ENCODE data around the gene PFKFB3.
"Not testable (repeated sequence)": the region's sequence is repeated elsewhere in the genome, so short reads cannot be mapped to it uniquely, and the experiment has no call there.

Gene PFKFB3

DNA sequence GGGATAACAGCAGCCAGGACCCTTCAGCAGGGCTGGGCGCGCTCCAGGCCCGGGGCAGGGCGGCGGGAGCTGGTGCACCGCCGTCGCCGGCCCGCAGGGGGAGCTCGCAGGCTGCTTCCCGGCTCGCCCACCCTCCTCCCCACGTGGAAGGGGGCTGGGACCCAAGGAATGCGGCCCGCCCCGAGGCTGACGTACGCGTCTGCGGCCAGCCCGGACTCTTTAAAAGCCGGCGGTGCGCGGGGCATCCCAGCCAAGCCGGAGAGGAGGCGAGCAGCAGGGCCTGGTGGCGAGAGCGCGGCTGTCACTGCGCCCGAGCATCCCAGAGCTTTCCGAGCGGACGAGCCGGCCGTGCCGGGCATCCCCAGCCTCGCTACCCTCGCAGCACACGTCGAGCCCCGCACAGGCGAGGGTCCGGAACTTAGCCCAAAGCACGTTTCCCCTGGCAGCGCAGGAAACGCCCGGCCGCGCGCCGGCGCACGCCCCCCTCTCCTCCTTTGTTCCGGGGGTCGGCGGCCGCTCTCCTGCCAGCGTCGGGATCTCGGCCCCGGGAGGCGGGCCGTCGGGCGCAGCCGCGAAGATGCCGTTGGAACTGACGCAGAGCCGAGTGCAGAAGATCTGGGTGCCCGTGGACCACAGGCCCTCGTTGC is at the start of gene PFKFB3:
Gene PFKFB3, plus strand, starts transcription at position 249 of the 647 bp plus-strand sequence. Its CDS starts 329 bp downstream, at position 578.
- peak; percentile 90 for DNase-seq (ENCODE audit: low read depth)

DNA sequence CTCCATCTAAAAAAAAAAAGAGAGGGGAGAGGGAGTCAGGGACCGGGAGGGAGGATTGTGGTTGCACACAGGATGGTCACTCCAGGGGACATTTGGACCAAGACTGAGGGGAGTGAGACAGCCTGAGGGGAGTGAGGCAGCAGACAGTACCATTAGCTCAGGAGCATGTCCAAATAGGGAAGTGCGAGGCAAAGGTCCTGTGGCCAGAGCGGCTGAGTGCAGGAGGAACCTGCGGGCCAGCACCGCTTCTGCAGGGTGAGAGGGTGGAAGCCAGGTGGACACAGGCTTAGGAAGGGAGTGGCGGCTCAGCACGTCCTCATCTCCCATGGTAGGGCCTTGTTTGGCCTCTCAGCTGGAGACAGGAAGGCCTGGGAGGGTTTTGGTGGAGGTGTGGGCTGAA is 48.9 kb upstream of the PFKFB3 start:
- DNase-seq (ENCODE audit: low read depth): no peak

DNA sequence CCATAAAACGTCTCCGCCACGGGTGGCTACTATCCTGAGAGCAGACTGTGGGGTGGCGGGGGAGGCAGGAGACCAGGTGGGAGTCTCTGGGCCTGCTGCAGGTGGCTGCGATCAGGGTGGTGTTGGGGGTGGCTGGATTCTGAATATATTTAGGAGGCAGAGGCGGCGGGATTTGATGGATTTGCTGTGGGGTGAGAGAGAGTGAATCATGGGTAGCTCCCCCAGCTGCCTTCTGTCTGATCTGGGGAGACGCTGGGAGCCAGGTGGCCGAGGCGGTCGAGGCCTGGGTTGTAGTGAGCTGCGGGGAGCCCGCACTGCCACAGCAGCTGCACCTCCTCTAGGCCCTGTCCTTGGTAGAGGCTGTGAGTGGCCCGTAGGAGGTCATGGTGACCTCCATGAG is 48.2 kb upstream of the PFKFB3 start:
- DNase-seq (ENCODE audit: low read depth): no peak

DNA sequence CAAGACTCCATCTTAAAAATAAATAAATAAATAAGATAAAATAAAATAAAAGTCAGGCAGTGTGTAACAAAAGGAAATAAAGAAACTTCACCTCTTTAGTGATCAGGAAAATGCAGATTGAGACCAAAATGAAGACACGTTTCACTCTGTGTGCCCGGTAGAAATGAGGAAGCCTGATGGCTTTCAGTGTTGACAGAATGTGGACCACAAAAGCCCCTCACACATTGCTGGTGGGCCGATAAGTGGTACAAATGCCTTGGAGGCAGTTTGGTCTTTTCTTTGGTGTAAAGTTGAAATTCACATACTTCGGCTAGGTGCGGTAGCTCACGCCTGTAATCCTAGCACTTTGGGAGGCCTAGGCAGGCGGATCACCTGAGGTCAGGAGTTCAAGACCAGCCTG is 44.5 kb upstream of the PFKFB3 start:
- DNase-seq (ENCODE audit: low read depth): no peak

DNA sequence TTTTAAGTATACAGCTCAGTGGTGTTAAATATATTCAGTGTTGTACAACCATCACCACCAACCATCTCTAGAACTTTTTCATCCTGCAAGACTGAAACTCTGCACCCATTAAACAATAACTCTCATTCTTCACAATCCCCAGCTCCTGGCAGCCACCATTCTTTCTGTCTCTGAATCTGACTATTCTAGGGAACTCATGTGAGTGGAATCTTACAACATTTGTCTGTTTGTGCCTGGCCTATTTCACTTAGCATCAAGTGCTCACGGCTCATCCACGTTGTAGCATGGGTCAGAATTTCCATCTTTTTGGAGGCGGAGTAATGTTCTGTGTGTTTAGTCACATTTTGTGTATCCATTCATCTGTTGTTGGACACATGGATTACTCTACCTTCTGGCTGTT is 40.8 kb upstream of the PFKFB3 start:
- DNase-seq (ENCODE audit: low read depth): no peak

DNA sequence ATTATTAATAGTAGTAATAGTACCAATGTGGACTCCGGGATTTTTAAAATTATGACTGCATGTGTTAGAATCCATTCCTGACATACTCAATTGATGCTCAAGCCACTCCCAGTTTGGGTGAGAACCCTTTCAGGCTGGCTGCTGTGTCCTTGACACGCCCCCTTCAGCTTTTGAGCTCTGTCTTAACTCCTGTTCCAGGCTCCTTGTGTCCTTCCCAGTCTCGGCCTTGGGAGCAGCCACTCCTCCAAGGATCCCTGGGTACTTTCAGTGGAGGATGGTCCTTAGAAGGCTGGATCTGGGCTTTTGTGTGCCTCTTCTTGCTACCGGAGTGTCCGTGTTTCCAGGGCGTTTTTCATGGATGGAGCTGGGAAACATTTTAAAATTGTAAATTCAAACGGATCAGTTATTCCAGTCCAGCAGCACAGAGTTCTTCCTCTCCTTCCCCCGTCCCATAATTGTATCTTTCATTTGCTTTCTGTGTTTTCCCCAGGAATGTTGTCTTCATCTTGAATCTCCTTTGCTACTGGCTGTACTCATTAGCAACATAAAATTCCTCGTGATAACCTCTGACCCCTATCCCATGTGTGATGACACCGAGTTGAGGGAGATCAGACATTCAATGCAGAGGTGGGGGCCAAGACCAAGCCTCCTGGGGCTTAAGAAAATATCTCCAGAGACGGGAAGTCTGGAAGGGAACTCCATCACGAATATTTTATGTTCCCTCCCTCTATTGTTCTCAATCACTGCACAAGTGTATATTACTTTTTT is 40.0 kb upstream of the PFKFB3 start:
- DNase-seq (ENCODE audit: low read depth): no peak

DNA sequence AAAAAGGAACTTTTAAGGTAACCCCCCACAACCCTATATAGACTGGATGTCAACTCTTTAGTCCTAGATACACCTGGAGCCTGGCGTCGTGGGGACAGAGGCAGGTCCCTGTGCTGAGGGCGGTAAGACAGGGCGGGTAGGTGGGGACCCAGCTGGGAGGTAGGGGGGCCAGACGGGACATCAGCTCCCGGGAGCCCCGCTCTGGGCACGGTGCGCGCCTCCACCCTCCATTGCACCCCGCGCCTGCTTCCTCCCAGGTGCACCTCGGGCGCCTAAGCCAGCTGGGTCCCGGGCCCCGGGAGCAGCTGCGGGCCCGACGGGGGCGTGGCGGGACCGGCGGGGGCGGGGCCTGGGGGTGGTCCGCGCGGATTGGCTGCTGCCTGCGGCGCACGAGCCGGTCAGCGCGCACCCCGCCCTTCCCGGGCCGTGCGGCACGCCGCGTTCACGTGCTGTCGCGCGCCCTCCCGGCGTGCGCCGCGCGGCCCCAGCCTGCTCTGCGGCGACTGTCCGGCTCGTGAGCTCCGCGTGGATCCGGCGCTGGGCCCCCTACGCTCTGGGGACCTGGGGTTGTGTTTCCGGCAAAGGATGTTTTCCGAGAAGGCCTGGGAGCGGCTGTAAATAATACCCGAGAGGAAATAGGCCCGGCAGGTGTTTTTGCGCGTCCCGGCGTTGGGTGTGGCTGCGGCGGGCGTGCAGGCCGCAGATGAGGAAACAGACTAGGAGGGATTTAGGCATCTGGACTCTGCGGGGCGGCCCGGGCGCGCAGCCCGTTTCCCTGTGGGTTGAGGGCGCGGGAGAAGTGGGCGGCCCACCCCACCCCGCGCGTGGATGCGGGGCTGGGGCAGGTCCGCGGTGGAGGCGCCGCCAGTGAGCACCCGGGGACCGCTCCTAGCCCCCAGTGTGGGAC is 39.1 kb upstream of the PFKFB3 start:
- peak; percentile 76 for DNase-seq (ENCODE audit: low read depth)

DNA sequence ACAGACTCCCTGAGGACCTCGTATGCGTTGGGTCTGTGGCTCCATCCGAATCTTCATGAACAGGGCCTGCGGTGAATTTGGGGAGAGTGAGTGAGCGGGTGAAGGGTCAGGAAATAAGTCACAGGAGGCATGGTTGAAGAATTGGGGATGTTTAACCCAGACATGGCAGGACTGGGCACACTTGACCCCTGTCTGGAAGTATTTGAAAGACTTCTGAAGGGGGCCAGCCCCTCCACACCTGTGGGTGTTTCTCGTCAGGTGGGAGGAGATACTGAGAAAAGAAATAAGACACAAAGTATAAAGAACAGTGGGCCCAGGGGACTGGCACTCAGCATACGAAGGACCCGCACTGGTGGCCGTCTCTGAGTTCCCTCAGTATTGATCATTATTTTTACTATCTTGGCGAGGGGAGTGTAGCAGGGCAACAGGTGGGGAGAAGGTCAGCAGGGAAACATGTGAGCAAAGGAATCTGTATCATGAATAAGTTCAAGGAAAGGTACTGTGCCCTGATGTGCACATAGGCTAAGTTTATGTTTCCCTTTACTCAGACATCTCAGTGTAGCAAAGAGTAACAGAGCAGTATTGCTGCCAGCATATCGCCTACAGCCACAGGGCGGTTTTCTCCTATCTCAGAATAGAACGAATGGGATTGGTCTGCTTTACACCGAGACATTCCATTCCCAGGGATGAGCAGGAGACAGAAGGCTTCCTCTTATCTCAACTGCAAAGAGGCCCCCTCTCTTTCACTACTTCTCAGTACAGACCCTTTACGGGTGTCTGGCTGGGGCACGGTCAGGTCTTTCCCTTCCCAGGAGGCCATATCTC is 38.2 kb upstream of the PFKFB3 start:
- DNase-seq (ENCODE audit: low read depth): no peak

DNA sequence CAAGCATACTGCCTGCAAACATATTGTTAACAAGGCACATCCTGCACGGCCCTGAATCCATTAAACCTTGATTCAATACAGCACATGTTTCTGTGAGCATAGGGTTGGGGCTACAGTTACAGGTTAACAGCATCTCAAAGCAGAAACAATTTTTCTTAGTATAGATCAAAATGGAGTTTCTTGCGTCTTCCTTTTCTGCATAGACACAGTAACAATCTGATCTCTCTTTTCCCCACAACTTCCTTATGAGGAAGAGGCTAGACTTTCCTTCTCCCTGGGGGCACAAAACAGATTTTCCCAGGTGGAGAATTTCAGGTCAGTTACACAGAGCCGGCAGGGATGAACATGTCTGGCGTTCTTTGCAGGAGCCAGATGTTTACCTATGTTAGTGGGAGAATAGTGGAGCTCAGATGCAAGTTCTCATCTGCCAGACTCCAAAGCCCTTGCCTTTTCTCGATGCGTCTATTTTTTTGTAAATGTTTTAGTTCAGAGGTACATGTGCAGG is 37.5 kb upstream of the PFKFB3 start:
- no peak for DNase-seq (ENCODE audit: low read depth)

DNA sequence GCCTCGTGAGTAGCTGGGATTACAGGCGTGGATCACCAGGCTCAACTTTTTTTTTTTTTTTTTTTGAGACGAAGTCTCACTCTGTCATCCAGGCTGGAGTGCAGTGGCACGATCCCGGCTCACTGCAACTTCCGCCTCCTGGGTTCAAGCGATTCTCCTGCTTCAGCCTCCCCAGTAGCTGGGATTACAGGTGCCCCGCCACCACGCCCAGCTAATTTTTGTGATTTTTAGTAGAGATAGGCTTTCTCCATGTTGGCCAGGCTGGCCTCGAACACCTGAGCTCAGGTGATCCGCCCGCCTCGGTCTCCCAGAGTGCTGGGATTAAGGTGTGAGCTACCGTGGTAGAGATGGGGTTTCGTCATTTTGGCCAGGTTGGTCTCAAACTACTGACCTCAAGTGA is 36.8 kb upstream of the PFKFB3 start:
- not testable (repeated sequence) for DNase-seq (ENCODE audit: low read depth)

DNA sequence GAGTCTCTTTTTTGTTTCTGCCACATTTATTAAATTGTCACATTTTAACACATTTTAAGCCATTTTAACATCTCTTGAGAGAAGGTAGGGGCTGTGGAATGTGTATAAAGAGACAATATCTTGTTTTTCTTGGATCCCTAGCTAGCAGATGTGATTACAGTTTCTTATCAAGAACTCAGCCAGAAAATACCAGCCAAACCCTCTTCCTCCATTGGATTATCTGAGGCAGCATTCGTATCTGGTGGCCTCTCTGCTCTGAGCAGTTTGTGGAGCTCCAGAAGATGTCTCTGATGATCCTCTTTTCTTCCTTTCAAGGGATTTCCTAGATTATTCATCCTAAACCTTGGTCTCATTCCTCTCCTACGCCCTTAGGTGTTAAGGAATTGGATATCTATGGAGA is 35.3 kb upstream of the PFKFB3 start:
- no peak for DNase-seq (ENCODE audit: low read depth)

DNA sequence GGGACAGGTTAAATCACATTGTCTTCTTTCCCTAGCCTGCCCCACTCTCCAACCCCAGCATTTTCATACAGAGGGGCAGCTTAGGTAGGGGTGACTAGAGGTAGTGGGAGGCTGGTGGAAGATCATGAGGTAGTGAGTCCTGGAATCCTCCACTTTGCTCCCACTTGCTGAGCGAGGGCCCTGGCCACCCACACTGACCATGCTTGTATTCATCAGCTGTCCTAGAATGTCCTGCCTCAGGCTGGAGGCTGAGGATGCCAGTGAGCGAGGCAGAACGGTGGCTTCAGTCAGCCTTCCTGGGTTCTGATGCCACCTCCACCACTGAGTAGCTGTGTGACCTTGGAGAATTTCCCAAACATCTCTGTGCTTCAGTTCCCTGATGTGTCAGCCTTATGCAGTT is 34.6 kb upstream of the PFKFB3 start:
- DNase-seq (ENCODE audit: low read depth): no peak

DNA sequence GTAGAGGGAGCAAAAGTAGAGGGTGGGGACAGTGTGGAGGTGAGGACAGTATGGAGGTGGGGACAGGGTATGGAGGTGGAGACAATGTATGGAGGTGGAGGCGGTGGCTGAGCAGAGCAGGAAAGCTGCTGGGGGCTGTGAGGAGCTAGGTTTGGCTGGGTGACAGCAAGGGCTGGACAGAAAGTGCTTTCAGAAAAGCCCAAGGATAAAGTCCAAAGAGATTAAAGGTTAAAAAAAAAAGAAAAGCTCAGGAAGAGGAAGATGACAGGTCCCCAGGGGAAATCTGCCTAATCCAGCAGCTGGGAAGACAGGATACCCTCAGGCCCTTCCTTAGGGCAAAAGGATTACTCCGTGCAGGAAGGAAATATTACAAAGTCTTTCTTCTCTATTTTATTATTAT is 32.1 kb upstream of the PFKFB3 start:
- no peak for DNase-seq (ENCODE audit: low read depth)

DNA sequence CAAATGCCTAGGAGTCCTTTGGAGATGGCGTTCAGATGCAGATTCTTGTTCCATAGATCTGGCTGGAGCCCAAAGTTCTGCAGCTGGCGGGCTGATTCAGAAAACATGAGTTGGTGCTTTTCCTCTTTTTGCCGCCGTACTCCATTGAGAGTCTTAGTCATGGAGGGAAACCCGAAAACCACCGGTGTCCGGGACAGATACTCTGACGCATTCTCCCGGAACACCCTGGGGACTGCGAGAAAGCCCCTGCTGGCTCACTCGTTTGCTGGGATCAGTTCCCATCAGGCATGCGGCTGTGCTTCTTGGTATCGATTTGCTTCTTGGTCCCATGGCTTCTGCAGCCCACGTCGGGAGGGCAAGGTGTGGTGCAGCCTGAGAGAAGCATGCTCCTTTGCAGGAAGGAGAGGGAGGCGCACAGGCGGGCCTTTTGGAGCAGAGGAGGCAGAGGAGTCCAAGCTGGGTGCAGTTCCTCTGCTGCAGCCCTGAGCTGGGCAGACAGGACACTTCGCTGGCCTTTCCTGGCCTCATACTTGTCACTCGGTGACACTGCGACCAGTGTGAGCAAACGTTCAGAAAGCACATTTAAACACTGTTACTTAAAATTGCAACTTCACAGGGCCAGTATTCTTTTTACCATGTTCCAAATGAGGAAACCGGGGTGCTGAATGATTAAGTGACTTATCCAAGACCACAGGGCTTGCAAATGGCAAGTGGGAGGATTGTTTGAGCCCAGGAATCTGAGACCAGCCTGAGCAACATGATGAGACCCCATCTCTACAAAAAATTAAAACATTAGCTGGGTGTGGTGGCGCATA is 30.6 kb upstream of the PFKFB3 start:
- DNase-seq (ENCODE audit: low read depth): peak; percentile 84

DNA sequence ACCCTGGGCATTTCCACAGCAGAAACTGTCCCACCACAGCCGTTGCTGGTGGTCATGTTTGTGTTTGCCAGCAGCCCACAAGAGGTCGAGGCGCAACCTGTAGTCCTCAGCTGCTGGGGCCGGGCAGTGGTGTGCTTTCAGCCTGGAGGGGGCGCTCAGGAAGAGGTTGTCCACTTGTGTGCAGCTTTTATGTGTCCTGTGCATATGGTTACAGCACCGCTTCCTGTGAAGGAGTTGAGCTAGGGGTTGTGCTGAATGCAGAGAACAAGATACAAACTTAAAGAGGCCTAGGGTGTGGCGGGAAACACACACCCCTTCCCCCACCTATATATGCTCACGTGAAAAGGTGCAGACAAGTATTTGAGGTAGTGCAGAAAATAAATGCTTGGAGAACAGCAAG is 29.5 kb upstream of the PFKFB3 start:
- no peak for DNase-seq (ENCODE audit: low read depth)

DNA sequence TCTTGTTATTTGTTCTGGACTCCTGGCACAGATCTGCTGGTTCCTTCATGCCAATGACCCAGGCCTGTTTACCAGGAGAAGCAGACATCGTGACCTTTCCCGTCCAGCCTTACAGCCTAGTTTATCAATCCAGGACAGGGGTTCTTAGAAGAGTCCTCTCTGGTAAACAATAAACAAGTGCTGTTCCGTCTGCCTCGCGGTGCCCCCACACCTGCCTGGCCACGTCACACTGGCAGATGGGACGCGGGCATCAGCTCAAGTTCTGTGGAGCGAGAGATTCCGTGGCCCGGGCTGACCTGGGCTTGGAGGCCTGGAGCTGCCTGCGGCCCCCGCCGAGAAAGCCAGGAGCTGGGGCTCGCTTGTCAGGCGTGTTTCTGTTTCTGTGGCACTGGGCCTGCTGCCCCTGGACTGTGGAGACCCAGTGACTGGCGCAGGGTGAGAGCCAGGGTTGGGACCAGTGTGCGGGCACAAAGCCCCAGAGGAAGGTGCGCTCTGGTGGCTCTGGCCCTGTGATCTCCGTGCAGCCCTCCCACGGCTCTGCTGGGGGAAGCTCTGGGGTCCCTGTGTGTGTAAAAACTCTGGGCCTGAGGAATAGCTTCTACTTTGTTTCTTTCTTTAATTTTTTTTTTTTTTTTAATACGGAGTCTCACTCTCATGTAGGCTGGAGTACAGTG is 28.4 kb upstream of the PFKFB3 start:
- DNase-seq (ENCODE audit: low read depth): no peak

DNA sequence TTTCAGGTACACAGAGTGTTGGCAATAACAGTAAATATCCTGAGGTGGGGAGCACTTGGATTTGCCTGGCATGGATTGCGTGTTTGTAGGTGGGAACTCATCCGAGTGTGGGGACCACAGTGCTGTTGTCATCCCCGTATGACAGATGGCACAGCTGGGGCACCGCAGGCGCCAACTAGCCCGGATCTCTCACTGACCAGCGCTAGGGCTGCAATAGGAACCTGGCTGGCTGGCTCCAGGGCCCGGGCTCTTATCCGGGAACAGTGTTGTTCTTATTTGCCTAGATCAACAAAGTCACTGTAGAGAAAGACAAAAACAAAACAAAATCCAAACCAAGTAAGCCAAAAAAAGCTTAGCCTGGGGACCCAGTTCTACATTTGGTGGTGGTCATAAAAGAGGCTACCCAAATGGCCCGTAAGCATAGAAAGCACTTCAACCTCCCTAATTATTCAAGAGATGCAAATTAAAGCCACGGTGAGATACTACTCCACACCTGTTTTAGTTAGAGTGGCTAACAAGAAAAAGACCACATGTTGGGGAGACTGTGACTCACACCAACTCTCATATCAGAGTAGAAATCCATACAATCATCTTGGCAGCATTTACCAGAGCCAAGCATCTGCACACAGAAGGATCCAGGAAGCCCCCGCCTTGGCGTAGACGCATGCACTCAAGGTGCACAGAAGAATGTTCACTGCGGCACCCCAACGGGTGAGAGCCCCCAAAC is 27.2 kb upstream of the PFKFB3 start:
- no peak for DNase-seq (ENCODE audit: low read depth)

DNA sequence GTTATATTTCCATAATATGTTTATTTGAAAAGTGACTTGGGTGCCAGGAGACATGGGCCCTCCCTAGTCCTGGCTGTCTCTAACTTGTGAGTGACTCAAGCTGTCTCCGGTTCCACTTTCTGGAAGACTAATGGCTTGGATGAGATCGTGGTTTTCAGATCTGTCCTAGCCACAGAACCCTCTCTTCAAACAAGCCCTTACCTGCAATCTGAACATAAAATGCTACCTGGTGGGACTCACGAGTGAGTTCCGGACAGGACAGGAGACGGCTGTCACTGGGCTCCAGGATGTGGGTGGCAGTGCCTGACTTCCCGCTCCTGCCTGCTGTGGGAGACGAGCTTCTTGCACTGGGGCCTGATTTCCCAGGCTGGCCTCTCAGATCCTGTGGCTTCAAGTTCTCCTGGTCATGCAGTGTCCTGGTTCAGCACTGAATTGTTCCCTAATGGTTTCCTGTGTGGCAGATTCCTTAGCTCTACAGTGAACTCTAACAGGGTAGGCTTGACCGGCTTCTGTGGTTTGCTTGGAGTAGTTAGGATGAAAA is 26.0 kb upstream of the PFKFB3 start:
- DNase-seq (ENCODE audit: low read depth): no peak

DNA sequence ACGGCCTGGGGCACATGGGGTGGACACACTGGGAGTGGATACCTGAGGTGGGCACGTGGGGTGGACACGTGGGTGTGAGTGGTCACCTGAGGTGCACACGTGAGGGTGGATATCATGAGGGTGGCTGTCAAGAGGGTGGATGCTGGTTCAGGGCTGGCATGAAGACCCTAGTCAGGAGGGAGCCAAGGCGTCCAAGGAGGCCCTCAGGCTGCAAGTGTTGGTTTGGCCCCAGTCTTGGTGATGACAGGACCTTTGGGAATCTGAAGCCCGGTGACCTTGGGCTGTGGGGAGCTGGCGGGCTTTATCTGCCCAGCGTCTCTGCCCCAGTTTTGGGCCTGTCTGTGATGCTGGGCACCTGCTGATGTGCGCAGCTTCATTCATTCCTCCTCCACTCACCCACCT is 24.9 kb upstream of the PFKFB3 start:
- DNase-seq (ENCODE audit: low read depth): no peak

Measured in GM04504 (cell line).